GM23338 (cell line): ENCODE results near the gene CNOT8. TPM values are rescaled to one million over a fixed set of nuclear protein-coding genes. Genes with fewer than 3 reads are reported as not detected.

Source experiments
- ATAC-seq: fragments of 200-7000 bp; cut with Tn5 transposase; 3 replicates; pipeline ENCODE4 v1.9.1; 2020
- DNase-seq: peaks from one replicate; pipeline ENCODE4 v3.0.0-alpha.2; 2015; ENCODE audit warnings: low spot score
- H2AFZ ChIP-seq: fragments of 200-600 bp; sonication (generic); 2 replicates; pipeline ENCODE4 v1.8.0; 2016; ENCODE audit warnings: antibody characterized with exemption, mild to moderate bottlenecking, moderate library complexity
- H3F3A ChIP-seq: fragments of 200-600 bp; sonication (generic); replicated peaks from 2 replicates; pipeline ENCODE4 v1.8.0; 2017; ENCODE audit warnings: antibody characterized with exemption, mixed run types, low read depth
- H3K27ac ChIP-seq: fragments of 200-600 bp; sonication (generic); 2 replicates; pipeline ENCODE4 v1.6.1; 2016; ENCODE audit warnings: low read depth
- H3K27me3 ChIP-seq: fragments of 200-600 bp; sonication (generic); 2 replicates; pipeline ENCODE4 v1.8.0; 2016; ENCODE audit warnings: mild to moderate bottlenecking, mixed run types, moderate library complexity; ENCODE audit not compliant: insufficient read depth
- H3K36me3 ChIP-seq: fragments of 200-600 bp; sonication (generic); 2 replicates; pipeline ENCODE4 v1.8.0; 2016; ENCODE audit warnings: mild to moderate bottlenecking; ENCODE audit not compliant: insufficient read depth
- H3K4me1 ChIP-seq: fragments of 200-600 bp; sonication (generic); 2 replicates; pipeline ENCODE4 v1.8.0; 2016; ENCODE audit warnings: mild to moderate bottlenecking, moderate library complexity; ENCODE audit not compliant: insufficient read depth
- H3K4me2 ChIP-seq: fragments of 200-600 bp; sonication (generic); 2 replicates; pipeline ENCODE4 v1.7.1; 2017; ENCODE audit warnings: mixed run types
- H3K4me3 ChIP-seq: fragments of 200-600 bp; sonication (generic); 2 replicates; pipeline ENCODE4 v1.6.1; 2016; ENCODE audit warnings: mixed run types
- H3K79me2 ChIP-seq: fragments of 200-600 bp; sonication (generic); replicated peaks from 2 replicates; pipeline ENCODE4 v1.8.0; 2017; ENCODE audit warnings: mild to moderate bottlenecking; ENCODE audit not compliant: insufficient read depth
- H3K9me2 ChIP-seq: fragments of 200-600 bp; sonication (generic); 2 replicates; pipeline ENCODE4 v1.8.0; 2017; ENCODE audit not compliant: insufficient read depth
- H4K20me1 ChIP-seq: fragments of 200-600 bp; sonication (generic); replicated peaks from 2 replicates; pipeline ENCODE4 v1.8.0; 2017; ENCODE audit warnings: mild to moderate bottlenecking; ENCODE audit not compliant: insufficient read depth
- H3K27ac Mint-ChIP-seq: 2 replicates; pipeline ENCODE4 v1.8.0; 2020; ENCODE audit warnings: inconsistent platforms, mild to moderate bottlenecking, moderate library complexity, mixed read lengths
- H3K27me3 Mint-ChIP-seq: 3 replicates; pipeline ENCODE4 v1.8.0; 2022; ENCODE audit warnings: low read depth, mild to moderate bottlenecking, moderate library complexity, mixed read lengths, inconsistent platforms; ENCODE audit not compliant: insufficient read depth, poor library complexity
- H3K36me3 Mint-ChIP-seq: 3 replicates; pipeline ENCODE4 v1.8.0; 2021; ENCODE audit warnings: low read depth, mild to moderate bottlenecking, inconsistent platforms, moderate library complexity, mixed read lengths
- H3K4me1 Mint-ChIP-seq: 3 replicates; pipeline ENCODE4 v1.8.0; 2020; ENCODE audit warnings: mild to moderate bottlenecking, inconsistent platforms, mixed read lengths
- H3K4me3 Mint-ChIP-seq: 3 replicates; pipeline ENCODE4 v1.8.0; 2021; ENCODE audit warnings: moderate library complexity, mild to moderate bottlenecking, inconsistent platforms, mixed read lengths
- H3K9me3 Mint-ChIP-seq: 3 replicates; pipeline ENCODE4 v1.8.0; 2020; ENCODE audit warnings: moderate library complexity, mild to moderate bottlenecking, inconsistent platforms, mixed read lengths
- CREB1 ChIP-seq: fragments of 250-450 bp; sonication (Bioruptor Pico); IDR thresholded peaks from 2 replicates; pipeline ENCODE4 v1.5.0; 2020; ENCODE audit warnings: low read depth, mild to moderate bottlenecking, moderate library complexity
- EZH2 ChIP-seq: fragments of 200-600 bp; sonication (generic); IDR thresholded peaks from one replicate; pipeline ENCODE4 v1.8.0; 2017; ENCODE audit warnings: antibody characterized with exemption, mild to moderate bottlenecking, low read depth; ENCODE audit not compliant: unreplicated experiment
- EZH2phosphoT487 ChIP-seq: fragments of 200-600 bp; sonication (generic); IDR thresholded peaks from one replicate; pipeline ENCODE4 v1.8.1; 2018; ENCODE audit warnings: antibody characterized with exemption; ENCODE audit not compliant: unreplicated experiment
- JUNB ChIP-seq: IDR thresholded peaks from one replicate; pipeline ENCODE4 v1.6.1; 2016; ENCODE audit warnings: antibody characterized with exemption; ENCODE audit not compliant: unreplicated experiment
- NANOG ChIP-seq: IDR thresholded peaks from 2 replicates; pipeline ENCODE4 v1.6.1; 2016; ENCODE audit warnings: antibody characterized with exemption, borderline replicate concordance
- POLR2AphosphoS5 ChIP-seq: IDR thresholded peaks from 2 replicates; pipeline ENCODE4 v1.6.1; 2016; ENCODE audit warnings: antibody characterized with exemption, low read depth
- STAT1 ChIP-seq: IDR thresholded peaks from one replicate; pipeline ENCODE4 v1.6.1; 2016; ENCODE audit warnings: antibody characterized with exemption; ENCODE audit not compliant: unreplicated experiment
- ZNF114 ChIP-seq: fragments of 250-450 bp; sonication (Bioruptor Pico); IDR thresholded peaks from 2 replicates; pipeline ENCODE4 v1.5.0; 2020; ENCODE audit warnings: mild to moderate bottlenecking, moderate library complexity
- ZNF331 ChIP-seq: fragments of 250-450 bp; sonication (Bioruptor Pico); IDR thresholded peaks from 2 replicates; pipeline ENCODE4 v1.5.0; 2020; ENCODE audit warnings: low read depth, mild to moderate bottlenecking, moderate library complexity
- polyA plus RNA-seq: library from polyadenylated mRNA; unstranded; fragments of >200 nt; fragmentation: Nextera tagmentation; extraction: Ambion mirVana; gene quantifications from 2 replicates; pipeline ENCODE4 v1.2.1, GENCODE V29; 2016
- total RNA-seq: library from RNA; depleted of rRNA; stranded (reverse); fragments of >200 nt; shearing (Covaris generic); gene quantifications from 2 replicates; pipeline ENCODE4 v1.2.3, GENCODE V29; 2014
- TF ChIP-seq, protein P1 (sequence below): IDR thresholded peaks from 2 replicates; pipeline ENCODE4 v1.6.1; 2016; ENCODE audit warnings: antibody characterized with exemption
- TF ChIP-seq, protein P2 (sequence below): fragments of 250-450 bp; sonication (Bioruptor Pico); IDR thresholded peaks from 2 replicates; pipeline ENCODE4 v1.5.0; 2020; ENCODE audit warnings: mild to moderate bottlenecking, moderate library complexity
- TF ChIP-seq, protein P3 (sequence below): IDR thresholded peaks from one replicate; pipeline ENCODE4 v1.6.1; 2018; ENCODE audit warnings: antibody characterized with exemption; ENCODE audit not compliant: unreplicated experiment
- TF ChIP-seq, protein P4 (sequence below), 2 experiments: fragments of 200-600 bp in 1 of 2; sonication (generic) in 1 of 2; conservative IDR thresholded peaks; 2 replicates each; pipeline versions ENCODE4 v1.5.1 to v1.6.1; 2016 to 2017; ENCODE audit warnings: antibody characterized with exemption in 2 of 2, low read depth in 2 of 2, mild to moderate bottlenecking in 2 of 2, moderate library complexity in 1 of 2

CNOT8 gene
- total and polyA plus RNA-seq, 2 experiments from 2014 or later, result 31.2 to 77.7 TPM

DNA sequence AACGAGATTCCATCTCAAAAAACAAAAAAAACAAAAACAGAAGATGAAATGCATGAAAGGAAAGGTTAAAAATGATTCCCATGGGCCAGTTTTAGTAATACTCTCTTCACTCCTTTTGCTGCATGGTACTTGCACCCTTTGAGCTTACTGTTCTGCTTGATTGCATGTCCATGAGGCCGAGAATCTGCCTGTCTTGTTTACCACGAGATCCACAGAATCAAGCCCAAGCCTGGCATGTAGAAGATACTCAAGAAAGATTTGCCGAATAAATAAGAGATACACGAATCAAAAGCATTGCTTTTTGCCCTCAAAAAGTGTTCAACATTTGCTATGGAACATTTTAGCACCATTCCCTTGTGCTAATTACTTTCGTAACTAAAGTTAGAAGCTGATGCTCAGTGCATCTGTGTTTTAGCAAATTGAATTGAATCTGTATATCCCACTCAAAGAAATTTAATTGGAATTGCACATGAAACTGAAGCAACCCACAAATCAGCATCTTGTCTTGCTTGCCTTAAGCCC is 9.1 kb upstream of the CNOT8 start:
- H3K27ac ChIP-seq, result peak overlapping the region; percentile 85
- H3K4me3 ChIP-seq, result 0 out of 2 replicates have a peak overlapping the region, but pooled peaks have one; percentile 44
- H3K4me1 ChIP-seq, result 0 out of 2 replicates have a peak, but pooled peaks cover 8% of the 10 kb centered on the region
- no peaks in the 10 kb centered on the region for H3K9me2 ChIP-seq
- H3K4me1 Mint-ChIP-seq, result peaks cover 21% of the 10 kb centered on the region; the same call in 2 of the 3 replicates
- H3K9me3 Mint-ChIP-seq, result no peaks in the 10 kb centered on the region
- ATAC-seq (no peak), DNase-seq (no peak)
- H3K79me2 ChIP-seq, result no peaks in the 10 kb centered on the region
- no peaks in the 10 kb centered on the region for H3K36me3 Mint-ChIP-seq
- H3K4me2 ChIP-seq, result peak overlapping the region; percentile 69
- H4K20me1 ChIP-seq, result no peaks in the 10 kb centered on the region
- no peaks in the 10 kb centered on the region for H3F3A ChIP-seq
- no peak overlapping the region for H3K27ac Mint-ChIP-seq
- no peaks in the 10 kb centered on the region for H3K27me3 ChIP-seq
- TF ChIP-seq, protein P1, sequence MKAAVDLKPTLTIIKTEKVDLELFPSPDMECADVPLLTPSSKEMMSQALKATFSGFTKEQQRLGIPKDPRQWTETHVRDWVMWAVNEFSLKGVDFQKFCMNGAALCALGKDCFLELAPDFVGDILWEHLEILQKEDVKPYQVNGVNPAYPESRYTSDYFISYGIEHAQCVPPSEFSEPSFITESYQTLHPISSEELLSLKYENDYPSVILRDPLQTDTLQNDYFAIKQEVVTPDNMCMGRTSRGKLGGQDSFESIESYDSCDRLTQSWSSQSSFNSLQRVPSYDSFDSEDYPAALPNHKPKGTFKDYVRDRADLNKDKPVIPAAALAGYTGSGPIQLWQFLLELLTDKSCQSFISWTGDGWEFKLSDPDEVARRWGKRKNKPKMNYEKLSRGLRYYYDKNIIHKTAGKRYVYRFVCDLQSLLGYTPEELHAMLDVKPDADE, result no peak
- TF ChIP-seq, protein P2, sequence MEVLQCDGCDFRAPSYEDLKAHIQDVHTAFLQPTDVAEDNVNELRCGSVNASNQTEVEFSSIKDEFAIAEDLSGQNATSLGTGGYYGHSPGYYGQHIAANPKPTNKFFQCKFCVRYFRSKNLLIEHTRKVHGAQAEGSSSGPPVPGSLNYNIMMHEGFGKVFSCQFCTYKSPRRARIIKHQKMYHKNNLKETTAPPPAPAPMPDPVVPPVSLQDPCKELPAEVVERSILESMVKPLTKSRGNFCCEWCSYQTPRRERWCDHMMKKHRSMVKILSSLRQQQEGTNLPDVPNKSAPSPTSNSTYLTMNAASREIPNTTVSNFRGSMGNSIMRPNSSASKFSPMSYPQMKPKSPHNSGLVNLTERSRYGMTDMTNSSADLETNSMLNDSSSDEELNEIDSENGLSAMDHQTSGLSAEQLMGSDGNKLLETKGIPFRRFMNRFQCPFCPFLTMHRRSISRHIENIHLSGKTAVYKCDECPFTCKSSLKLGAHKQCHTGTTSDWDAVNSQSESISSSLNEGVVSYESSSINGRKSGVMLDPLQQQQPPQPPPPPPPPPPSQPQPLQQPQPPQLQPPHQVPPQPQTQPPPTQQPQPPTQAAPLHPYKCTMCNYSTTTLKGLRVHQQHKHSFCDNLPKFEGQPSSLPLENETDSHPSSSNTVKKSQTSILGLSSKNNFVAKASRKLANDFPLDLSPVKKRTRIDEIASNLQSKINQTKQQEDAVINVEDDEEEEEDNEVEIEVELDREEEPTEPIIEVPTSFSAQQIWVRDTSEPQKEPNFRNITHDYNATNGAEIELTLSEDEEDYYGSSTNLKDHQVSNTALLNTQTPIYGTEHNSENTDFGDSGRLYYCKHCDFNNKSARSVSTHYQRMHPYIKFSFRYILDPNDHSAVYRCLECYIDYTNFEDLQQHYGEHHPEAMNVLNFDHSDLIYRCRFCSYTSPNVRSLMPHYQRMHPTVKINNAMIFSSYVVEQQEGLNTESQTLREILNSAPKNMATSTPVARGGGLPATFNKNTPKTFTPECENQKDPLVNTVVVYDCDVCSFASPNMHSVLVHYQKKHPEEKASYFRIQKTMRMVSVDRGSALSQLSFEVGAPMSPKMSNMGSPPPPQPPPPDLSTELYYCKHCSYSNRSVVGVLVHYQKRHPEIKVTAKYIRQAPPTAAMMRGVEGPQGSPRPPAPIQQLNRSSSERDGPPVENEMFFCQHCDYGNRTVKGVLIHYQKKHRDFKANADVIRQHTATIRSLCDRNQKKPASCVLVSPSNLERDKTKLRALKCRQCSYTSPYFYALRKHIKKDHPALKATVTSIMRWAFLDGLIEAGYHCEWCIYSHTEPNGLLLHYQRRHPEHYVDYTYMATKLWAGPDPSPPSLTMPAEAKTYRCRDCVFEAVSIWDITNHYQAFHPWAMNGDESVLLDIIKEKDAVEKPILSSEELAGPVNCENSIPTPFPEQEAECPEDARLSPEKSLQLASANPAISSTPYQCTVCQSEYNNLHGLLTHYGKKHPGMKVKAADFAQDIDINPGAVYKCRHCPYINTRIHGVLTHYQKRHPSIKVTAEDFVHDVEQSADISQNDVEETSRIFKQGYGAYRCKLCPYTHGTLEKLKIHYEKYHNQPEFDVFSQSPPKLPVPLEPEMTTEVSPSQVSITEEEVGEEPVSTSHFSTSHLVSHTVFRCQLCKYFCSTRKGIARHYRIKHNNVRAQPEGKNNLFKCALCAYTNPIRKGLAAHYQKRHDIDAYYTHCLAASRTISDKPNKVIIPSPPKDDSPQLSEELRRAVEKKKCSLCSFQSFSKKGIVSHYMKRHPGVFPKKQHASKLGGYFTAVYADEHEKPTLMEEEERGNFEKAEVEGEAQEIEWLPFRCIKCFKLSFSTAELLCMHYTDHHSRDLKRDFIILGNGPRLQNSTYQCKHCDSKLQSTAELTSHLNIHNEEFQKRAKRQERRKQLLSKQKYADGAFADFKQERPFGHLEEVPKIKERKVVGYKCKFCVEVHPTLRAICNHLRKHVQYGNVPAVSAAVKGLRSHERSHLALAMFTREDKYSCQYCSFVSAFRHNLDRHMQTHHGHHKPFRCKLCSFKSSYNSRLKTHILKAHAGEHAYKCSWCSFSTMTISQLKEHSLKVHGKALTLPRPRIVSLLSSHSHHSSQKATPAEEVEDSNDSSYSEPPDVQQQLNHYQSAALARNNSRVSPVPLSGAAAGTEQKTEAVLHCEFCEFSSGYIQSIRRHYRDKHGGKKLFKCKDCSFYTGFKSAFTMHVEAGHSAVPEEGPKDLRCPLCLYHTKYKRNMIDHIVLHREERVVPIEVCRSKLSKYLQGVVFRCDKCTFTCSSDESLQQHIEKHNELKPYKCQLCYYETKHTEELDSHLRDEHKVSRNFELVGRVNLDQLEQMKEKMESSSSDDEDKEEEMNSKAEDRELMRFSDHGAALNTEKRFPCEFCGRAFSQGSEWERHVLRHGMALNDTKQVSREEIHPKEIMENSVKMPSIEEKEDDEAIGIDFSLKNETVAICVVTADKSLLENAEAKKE, result no peak
- TF ChIP-seq STAT1, result no peak
- TF ChIP-seq EZH2phosphoT487, result no peak
- TF ChIP-seq, protein P3, sequence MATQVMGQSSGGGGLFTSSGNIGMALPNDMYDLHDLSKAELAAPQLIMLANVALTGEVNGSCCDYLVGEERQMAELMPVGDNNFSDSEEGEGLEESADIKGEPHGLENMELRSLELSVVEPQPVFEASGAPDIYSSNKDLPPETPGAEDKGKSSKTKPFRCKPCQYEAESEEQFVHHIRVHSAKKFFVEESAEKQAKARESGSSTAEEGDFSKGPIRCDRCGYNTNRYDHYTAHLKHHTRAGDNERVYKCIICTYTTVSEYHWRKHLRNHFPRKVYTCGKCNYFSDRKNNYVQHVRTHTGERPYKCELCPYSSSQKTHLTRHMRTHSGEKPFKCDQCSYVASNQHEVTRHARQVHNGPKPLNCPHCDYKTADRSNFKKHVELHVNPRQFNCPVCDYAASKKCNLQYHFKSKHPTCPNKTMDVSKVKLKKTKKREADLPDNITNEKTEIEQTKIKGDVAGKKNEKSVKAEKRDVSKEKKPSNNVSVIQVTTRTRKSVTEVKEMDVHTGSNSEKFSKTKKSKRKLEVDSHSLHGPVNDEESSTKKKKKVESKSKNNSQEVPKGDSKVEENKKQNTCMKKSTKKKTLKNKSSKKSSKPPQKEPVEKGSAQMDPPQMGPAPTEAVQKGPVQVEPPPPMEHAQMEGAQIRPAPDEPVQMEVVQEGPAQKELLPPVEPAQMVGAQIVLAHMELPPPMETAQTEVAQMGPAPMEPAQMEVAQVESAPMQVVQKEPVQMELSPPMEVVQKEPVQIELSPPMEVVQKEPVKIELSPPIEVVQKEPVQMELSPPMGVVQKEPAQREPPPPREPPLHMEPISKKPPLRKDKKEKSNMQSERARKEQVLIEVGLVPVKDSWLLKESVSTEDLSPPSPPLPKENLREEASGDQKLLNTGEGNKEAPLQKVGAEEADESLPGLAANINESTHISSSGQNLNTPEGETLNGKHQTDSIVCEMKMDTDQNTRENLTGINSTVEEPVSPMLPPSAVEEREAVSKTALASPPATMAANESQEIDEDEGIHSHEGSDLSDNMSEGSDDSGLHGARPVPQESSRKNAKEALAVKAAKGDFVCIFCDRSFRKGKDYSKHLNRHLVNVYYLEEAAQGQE, result no peak
- TF ChIP-seq ZNF331, result no peak
- TF ChIP-seq ZNF114 (CRISPR knock-in tag), result no peak
- no peak for TF ChIP-seq NANOG
- TF ChIP-seq EZH2, result no peak
- no peak for TF ChIP-seq CREB1 (CRISPR knock-in tag)
- no peak for TF ChIP-seq POLR2AphosphoS5
- no peak for TF ChIP-seq JUNB
- TF ChIP-seq, protein P4, sequence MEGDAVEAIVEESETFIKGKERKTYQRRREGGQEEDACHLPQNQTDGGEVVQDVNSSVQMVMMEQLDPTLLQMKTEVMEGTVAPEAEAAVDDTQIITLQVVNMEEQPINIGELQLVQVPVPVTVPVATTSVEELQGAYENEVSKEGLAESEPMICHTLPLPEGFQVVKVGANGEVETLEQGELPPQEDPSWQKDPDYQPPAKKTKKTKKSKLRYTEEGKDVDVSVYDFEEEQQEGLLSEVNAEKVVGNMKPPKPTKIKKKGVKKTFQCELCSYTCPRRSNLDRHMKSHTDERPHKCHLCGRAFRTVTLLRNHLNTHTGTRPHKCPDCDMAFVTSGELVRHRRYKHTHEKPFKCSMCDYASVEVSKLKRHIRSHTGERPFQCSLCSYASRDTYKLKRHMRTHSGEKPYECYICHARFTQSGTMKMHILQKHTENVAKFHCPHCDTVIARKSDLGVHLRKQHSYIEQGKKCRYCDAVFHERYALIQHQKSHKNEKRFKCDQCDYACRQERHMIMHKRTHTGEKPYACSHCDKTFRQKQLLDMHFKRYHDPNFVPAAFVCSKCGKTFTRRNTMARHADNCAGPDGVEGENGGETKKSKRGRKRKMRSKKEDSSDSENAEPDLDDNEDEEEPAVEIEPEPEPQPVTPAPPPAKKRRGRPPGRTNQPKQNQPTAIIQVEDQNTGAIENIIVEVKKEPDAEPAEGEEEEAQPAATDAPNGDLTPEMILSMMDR (conservative IDR thresholded peaks at IDR 0.05; ENCODE audit: low read depth in 2 of 2), result no peak
- H3K27me3 Mint-ChIP-seq, result peaks cover 8% of the 10 kb centered on the region
- peak overlapping the region; percentile 84 for H3K4me3 Mint-ChIP-seq
- H2AFZ ChIP-seq, result no peak overlapping the region
- H3K36me3 ChIP-seq, result no peaks in the 10 kb centered on the region
